GM23338 (cell line): ENCODE data around the gene C2orf72. TPM values are rescaled to one million over a fixed set of nuclear protein-coding genes. Genes with fewer than 3 reads are reported as not detected.

Source experiments
- ATAC-seq: fragments of 200-7000 bp; cut with Tn5 transposase; 3 replicates; pipeline ENCODE4 v1.9.1; 2020
- DNase-seq: peaks from one replicate; pipeline ENCODE4 v3.0.0-alpha.2; 2015; ENCODE audit warnings: low spot score
- H2AFZ ChIP-seq: fragments of 200-600 bp; sonication (generic); 2 replicates; pipeline ENCODE4 v1.8.0; 2016; ENCODE audit warnings: antibody characterized with exemption, mild to moderate bottlenecking, moderate library complexity
- H3F3A ChIP-seq: fragments of 200-600 bp; sonication (generic); replicated peaks from 2 replicates; pipeline ENCODE4 v1.8.0; 2017; ENCODE audit warnings: antibody characterized with exemption, mixed run types, low read depth
- H3K27ac ChIP-seq: fragments of 200-600 bp; sonication (generic); 2 replicates; pipeline ENCODE4 v1.6.1; 2016; ENCODE audit warnings: low read depth
- H3K27me3 ChIP-seq: fragments of 200-600 bp; sonication (generic); 2 replicates; pipeline ENCODE4 v1.8.0; 2016; ENCODE audit warnings: mild to moderate bottlenecking, mixed run types, moderate library complexity; ENCODE audit not compliant: insufficient read depth
- H3K36me3 ChIP-seq: fragments of 200-600 bp; sonication (generic); 2 replicates; pipeline ENCODE4 v1.8.0; 2016; ENCODE audit warnings: mild to moderate bottlenecking; ENCODE audit not compliant: insufficient read depth
- H3K4me1 ChIP-seq: fragments of 200-600 bp; sonication (generic); 2 replicates; pipeline ENCODE4 v1.8.0; 2016; ENCODE audit warnings: mild to moderate bottlenecking, moderate library complexity; ENCODE audit not compliant: insufficient read depth
- H3K4me2 ChIP-seq: fragments of 200-600 bp; sonication (generic); 2 replicates; pipeline ENCODE4 v1.7.1; 2017; ENCODE audit warnings: mixed run types
- H3K4me3 ChIP-seq: fragments of 200-600 bp; sonication (generic); 2 replicates; pipeline ENCODE4 v1.6.1; 2016; ENCODE audit warnings: mixed run types
- H3K79me2 ChIP-seq: fragments of 200-600 bp; sonication (generic); replicated peaks from 2 replicates; pipeline ENCODE4 v1.8.0; 2017; ENCODE audit warnings: mild to moderate bottlenecking; ENCODE audit not compliant: insufficient read depth
- H3K9me2 ChIP-seq: fragments of 200-600 bp; sonication (generic); 2 replicates; pipeline ENCODE4 v1.8.0; 2017; ENCODE audit not compliant: insufficient read depth
- H4K20me1 ChIP-seq: fragments of 200-600 bp; sonication (generic); replicated peaks from 2 replicates; pipeline ENCODE4 v1.8.0; 2017; ENCODE audit warnings: mild to moderate bottlenecking; ENCODE audit not compliant: insufficient read depth
- H3K27ac Mint-ChIP-seq: 2 replicates; pipeline ENCODE4 v1.8.0; 2020; ENCODE audit warnings: inconsistent platforms, mild to moderate bottlenecking, moderate library complexity, mixed read lengths
- H3K27me3 Mint-ChIP-seq: 3 replicates; pipeline ENCODE4 v1.8.0; 2022; ENCODE audit warnings: low read depth, mild to moderate bottlenecking, moderate library complexity, mixed read lengths, inconsistent platforms; ENCODE audit not compliant: insufficient read depth, poor library complexity
- H3K36me3 Mint-ChIP-seq: 3 replicates; pipeline ENCODE4 v1.8.0; 2021; ENCODE audit warnings: low read depth, mild to moderate bottlenecking, inconsistent platforms, moderate library complexity, mixed read lengths
- H3K4me1 Mint-ChIP-seq: 3 replicates; pipeline ENCODE4 v1.8.0; 2020; ENCODE audit warnings: mild to moderate bottlenecking, inconsistent platforms, mixed read lengths
- H3K4me3 Mint-ChIP-seq: 3 replicates; pipeline ENCODE4 v1.8.0; 2021; ENCODE audit warnings: moderate library complexity, mild to moderate bottlenecking, inconsistent platforms, mixed read lengths
- H3K9me3 Mint-ChIP-seq: 3 replicates; pipeline ENCODE4 v1.8.0; 2020; ENCODE audit warnings: moderate library complexity, mild to moderate bottlenecking, inconsistent platforms, mixed read lengths
- CREB1 ChIP-seq: fragments of 250-450 bp; sonication (Bioruptor Pico); IDR thresholded peaks from 2 replicates; pipeline ENCODE4 v1.5.0; 2020; ENCODE audit warnings: low read depth, mild to moderate bottlenecking, moderate library complexity
- CTCF ChIP-seq, 2 experiments: fragments of 200-600 bp in 1 of 2; sonication (generic) in 1 of 2; conservative IDR thresholded peaks; 2 replicates each; pipeline versions ENCODE4 v1.5.1 to v1.6.1; 2016 to 2017; ENCODE audit warnings: antibody characterized with exemption in 2 of 2, low read depth in 2 of 2, mild to moderate bottlenecking in 2 of 2, moderate library complexity in 1 of 2
- ETS1 ChIP-seq: IDR thresholded peaks from 2 replicates; pipeline ENCODE4 v1.6.1; 2016; ENCODE audit warnings: antibody characterized with exemption
- EZH2 ChIP-seq: fragments of 200-600 bp; sonication (generic); IDR thresholded peaks from one replicate; pipeline ENCODE4 v1.8.0; 2017; ENCODE audit warnings: antibody characterized with exemption, mild to moderate bottlenecking, low read depth; ENCODE audit not compliant: unreplicated experiment
- EZH2phosphoT487 ChIP-seq: fragments of 200-600 bp; sonication (generic); IDR thresholded peaks from one replicate; pipeline ENCODE4 v1.8.1; 2018; ENCODE audit warnings: antibody characterized with exemption; ENCODE audit not compliant: unreplicated experiment
- JUNB ChIP-seq: IDR thresholded peaks from one replicate; pipeline ENCODE4 v1.6.1; 2016; ENCODE audit warnings: antibody characterized with exemption; ENCODE audit not compliant: unreplicated experiment
- NANOG ChIP-seq: IDR thresholded peaks from 2 replicates; pipeline ENCODE4 v1.6.1; 2016; ENCODE audit warnings: antibody characterized with exemption, borderline replicate concordance
- POLR2AphosphoS5 ChIP-seq: IDR thresholded peaks from 2 replicates; pipeline ENCODE4 v1.6.1; 2016; ENCODE audit warnings: antibody characterized with exemption, low read depth
- REST ChIP-seq: IDR thresholded peaks from one replicate; pipeline ENCODE4 v1.6.1; 2018; ENCODE audit warnings: antibody characterized with exemption; ENCODE audit not compliant: unreplicated experiment
- STAT1 ChIP-seq: IDR thresholded peaks from one replicate; pipeline ENCODE4 v1.6.1; 2016; ENCODE audit warnings: antibody characterized with exemption; ENCODE audit not compliant: unreplicated experiment
- ZNF114 ChIP-seq: fragments of 250-450 bp; sonication (Bioruptor Pico); IDR thresholded peaks from 2 replicates; pipeline ENCODE4 v1.5.0; 2020; ENCODE audit warnings: mild to moderate bottlenecking, moderate library complexity
- ZNF331 ChIP-seq: fragments of 250-450 bp; sonication (Bioruptor Pico); IDR thresholded peaks from 2 replicates; pipeline ENCODE4 v1.5.0; 2020; ENCODE audit warnings: low read depth, mild to moderate bottlenecking, moderate library complexity
- ZNF462 ChIP-seq: fragments of 250-450 bp; sonication (Bioruptor Pico); IDR thresholded peaks from 2 replicates; pipeline ENCODE4 v1.5.0; 2020; ENCODE audit warnings: mild to moderate bottlenecking, moderate library complexity
- polyA plus RNA-seq: library from polyadenylated mRNA; unstranded; fragments of >200 nt; fragmentation: Nextera tagmentation; extraction: Ambion mirVana; gene quantifications from 2 replicates; pipeline ENCODE4 v1.2.1, GENCODE V29; 2016
- total RNA-seq: library from RNA; depleted of rRNA; stranded (reverse); fragments of >200 nt; shearing (Covaris generic); gene quantifications from 2 replicates; pipeline ENCODE4 v1.2.3, GENCODE V29; 2014

C2orf72 gene
- total and polyA plus RNA-seq, 2 experiments from 2014 or later = 0.37 to 1.4 TPM

- H3K4me1 Mint-ChIP-seq = peaks cover 5% of the 10 kb centered on the region; the same call in 2 of the 3 replicates
- Histone ChIP-seq H3K36me3 (no peaks in the 10 kb centered on the region), H3K4me3 (no peak within 1 kb of the TSS), H3K9me2 (0 out of 2 replicates have a peak, but pooled peaks cover 4% of the 10 kb centered on the region), H3K27me3 (0 out of 2 replicates have a peak, but pooled peaks cover 8% of the 10 kb centered on the region), H3K79me2 (no peaks in the 10 kb centered on the region), H3K27ac (no peak within 1 kb of the TSS), H4K20me1 (no peaks in the 10 kb centered on the region), H3K4me1 (no peaks in the 10 kb centered on the region), H3K4me2 (no peak within 1 kb of the TSS), H2AFZ (no peak within 1 kb of the TSS), H3F3A (no peaks in the 10 kb centered on the region)
- H3K27me3 Mint-ChIP-seq = peaks cover 6% of the 10 kb centered on the region
- DNase-seq (no peak), ATAC-seq (no peak)
- no peaks in the 10 kb centered on the region; the same call in 2 of the 3 replicates for H3K36me3 Mint-ChIP-seq
- TF ChIP-seq NANOG (no peak), STAT1 (no peak), CTCF (conservative IDR thresholded peaks at IDR 0.05; ENCODE audit: low read depth in 2 of 2) (no peak), ZNF462 (CRISPR knock-in tag) (no peak), CREB1 (CRISPR knock-in tag) (no peak), ZNF114 (no peak), EZH2phosphoT487 (no peak), ZNF331 (CRISPR knock-in tag) (no peak), EZH2 (no peak), JUNB (no peak), ETS1 (no peak), REST (no peak), POLR2AphosphoS5 (no peak)
- peaks cover 2% of the 10 kb centered on the region; the same call in 2 of the 3 replicates for H3K9me3 Mint-ChIP-seq
- no peak within 1 kb of the TSS for H3K4me3 Mint-ChIP-seq
- H3K27ac Mint-ChIP-seq = no peak within 1 kb of the TSS
Observed at GRCh38 chr2:230995821-230996220, 41.5 kb upstream of the C2orf72 start, which contains the start of gene SPATA3. TSS of gene SPATA3 (plus strand) at chr2:230996121. CDS start at chr2:230996234, 113 bp downstream.
